Measurements from ENCODE around the gene BRD9.
"Not testable (repeated sequence)": the region's sequence is repeated elsewhere in the genome, so short reads cannot be mapped to it uniquely, and the experiment has no call there.

DNA sequence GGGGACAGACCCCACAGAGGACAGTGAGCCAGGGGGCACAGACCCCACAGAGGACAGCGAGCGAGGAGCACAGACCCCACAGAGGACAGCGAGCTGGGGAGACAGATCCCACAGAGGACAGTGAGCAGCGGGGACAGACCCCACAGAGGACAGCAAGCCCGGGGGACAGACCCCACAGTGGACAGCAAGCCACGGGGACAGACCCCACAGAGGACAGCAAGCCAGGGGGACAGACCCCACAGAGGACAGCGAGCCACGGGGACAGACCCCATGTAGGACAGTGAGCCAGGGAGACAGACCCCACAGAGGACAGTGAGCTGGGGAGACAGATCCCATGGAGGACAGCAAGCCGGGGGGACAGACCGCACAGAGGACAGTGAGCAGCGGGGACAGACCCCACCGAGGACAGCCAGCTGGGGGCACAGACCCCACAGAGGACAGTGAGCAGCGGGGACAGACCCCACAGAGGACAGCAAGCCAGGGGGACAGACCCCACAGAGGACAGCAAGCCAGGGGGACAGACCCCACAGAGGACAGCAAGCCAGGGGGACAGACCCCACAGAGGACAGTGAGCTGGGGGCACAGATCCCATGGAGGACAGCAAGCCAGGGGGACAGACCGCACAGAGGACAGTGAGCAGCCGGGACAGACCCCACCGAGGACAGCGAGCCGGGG lies 39.0 kb downstream of the BRD9 start:
- TF ChIP-seq, protein P1, sequence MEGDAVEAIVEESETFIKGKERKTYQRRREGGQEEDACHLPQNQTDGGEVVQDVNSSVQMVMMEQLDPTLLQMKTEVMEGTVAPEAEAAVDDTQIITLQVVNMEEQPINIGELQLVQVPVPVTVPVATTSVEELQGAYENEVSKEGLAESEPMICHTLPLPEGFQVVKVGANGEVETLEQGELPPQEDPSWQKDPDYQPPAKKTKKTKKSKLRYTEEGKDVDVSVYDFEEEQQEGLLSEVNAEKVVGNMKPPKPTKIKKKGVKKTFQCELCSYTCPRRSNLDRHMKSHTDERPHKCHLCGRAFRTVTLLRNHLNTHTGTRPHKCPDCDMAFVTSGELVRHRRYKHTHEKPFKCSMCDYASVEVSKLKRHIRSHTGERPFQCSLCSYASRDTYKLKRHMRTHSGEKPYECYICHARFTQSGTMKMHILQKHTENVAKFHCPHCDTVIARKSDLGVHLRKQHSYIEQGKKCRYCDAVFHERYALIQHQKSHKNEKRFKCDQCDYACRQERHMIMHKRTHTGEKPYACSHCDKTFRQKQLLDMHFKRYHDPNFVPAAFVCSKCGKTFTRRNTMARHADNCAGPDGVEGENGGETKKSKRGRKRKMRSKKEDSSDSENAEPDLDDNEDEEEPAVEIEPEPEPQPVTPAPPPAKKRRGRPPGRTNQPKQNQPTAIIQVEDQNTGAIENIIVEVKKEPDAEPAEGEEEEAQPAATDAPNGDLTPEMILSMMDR (IDR thresholded peaks at IDR 0.05; ENCODE audit: low read length), result not testable (repeated sequence)
- not testable (repeated sequence) for TF ChIP-seq EZH2 (IDR thresholded peaks at IDR 0.05; ENCODE audit: borderline replicate concordance, low read length)
